Spleen (tissue), 11 donors: Measurements from ENCODE around the gene ALOXE3. TPM values are rescaled to one million over a fixed set of nuclear protein-coding genes. Genes with fewer than 3 reads are reported as not detected.

ENCODE experiments used
- DNase-seq: peaks from one replicate; pipeline ENCODE4 v3.0.0-alpha.2; 2020
- H3K27ac ChIP-seq, 8 donors: fragments of 200-600 bp; sonication (generic) in 7 of 8; 1 replicate in 4 of 8; 2 replicates in 4 of 8; pipeline versions ENCODE4 v1.5.0 to v1.8.0; 2016 to 2021; ENCODE audit warnings: inconsistent platforms in 4 of 8, mild to moderate bottlenecking in 4 of 8, moderate library complexity in 1 of 8
- H3K27me3 ChIP-seq, 7 donors: fragments of 200-600 bp; sonication (generic) in 6 of 7; replicated peaks in 1 of 7; 1 replicate in 4 of 7; 2 replicates in 3 of 7; pipeline versions ENCODE4 v1.5.0 to v1.8.0; 2016 to 2021; ENCODE audit warnings: inconsistent platforms in 3 of 7, mild to moderate bottlenecking in 1 of 7
- H3K36me3 ChIP-seq, 6 donors: fragments of 200-600 bp; sonication (generic) in 5 of 6; 1 replicate in 4 of 6; 2 replicates in 2 of 6; pipeline versions ENCODE4 v1.5.0 to v1.8.0; 2016 to 2021; ENCODE audit warnings: inconsistent platforms in 2 of 6
- H3K4me1 ChIP-seq, 6 donors: fragments of 200-600 bp; sonication (generic) in 5 of 6; 1 replicate in 3 of 6; 2 replicates in 3 of 6; pipeline versions ENCODE4 v1.5.0 to v1.8.0; 2016 to 2021; ENCODE audit warnings: inconsistent platforms in 3 of 6
- H3K4me3 ChIP-seq, 8 donors: fragments of 200-600 bp; sonication (generic) in 7 of 8; 1 replicate in 4 of 8; 2 replicates in 4 of 8; pipeline versions ENCODE4 v1.5.0 to v1.8.0; 2016 to 2021; ENCODE audit warnings: inconsistent platforms in 4 of 8, mild to moderate bottlenecking in 4 of 8, moderate library complexity in 2 of 8
- H3K9me3 ChIP-seq, 8 donors: fragments of 200-600 bp; sonication (generic) in 7 of 8; 1 replicate in 4 of 8; 2 replicates in 4 of 8; pipeline versions ENCODE4 v1.5.0 to v1.8.0; 2016 to 2021; ENCODE audit warnings: inconsistent platforms in 4 of 8
- POLR2A ChIP-seq, 3 donors: fragments of 450-650 bp; IDR thresholded peaks; one replicate each; pipeline ENCODE4 v1.5.1; 2017; ENCODE audit warnings: antibody characterized with exemption in 3 of 3, mild to moderate bottlenecking in 1 of 3
- POLR2AphosphoS5 ChIP-seq, 3 donors: sonication (generic); formaldehyde crosslinking; IDR thresholded peaks; one replicate each; pipeline ENCODE4 v1.5.1; 2017; ENCODE audit warnings: antibody characterized with exemption in 3 of 3
- WGBS, 5 donors: extraction: QIAGEN DNeasy Blood & Tissue Kit in 3 of 5; methylation state at CpG; one replicate each; pipeline versions ENCODE4 v1.1.5 to v1.1.7; 2013 to 2018; 5-methylcytosine and 5-hydroxymethylcytosine counted together
- intact Hi-C: fragments of 100-400 bp; cut with DNase I; formaldehyde crosslinking; loops from one replicate; pipeline ENCODE4 v1.15.0; 2023; ENCODE audit warnings: low total_unique reads
- polyA plus RNA-seq, 3 donors: library from polyadenylated mRNA; stranded (reverse); fragments of 200-250 nt; gene quantifications; one replicate each; pipeline ENCODE4 v1.2.1, GENCODE V29; 2013
- total RNA-seq, 7 donors: library from RNA; depleted of rRNA in 3 of 7; stranded (reverse); fragments of >200 nt in 3 of 7; fragmentation: NEBNext Ultra II Directional in 4 of 7; extraction: Animal tissue kit (Norgen Biotek cat#: 25700) in 4 of 7; gene quantifications; one replicate each; pipeline versions ENCODE4 v1.1.0 to v1.2.1, GENCODE V29; 2016 to 2021
- TF ChIP-seq, protein P1 (sequence below), 11 experiments: fragments of 200-600 bp in 7 of 11; fragments of 450-650 bp in 4 of 11; sonication (generic) in 4 of 11; IDR thresholded peaks in 8 of 11; conservative IDR thresholded peaks in 3 of 11; 1 replicate in 7 of 11; 2 replicates in 4 of 11; pipeline versions ENCODE4 v1.4.0 to v1.8.0; 2016 to 2021; ENCODE audit warnings: antibody characterized with exemption in 11 of 11, inconsistent platforms in 4 of 11, mild to moderate bottlenecking in 1 of 11
- donor health status: healthy with polysubstance abuse.
- donor health status: DM: no; HTN: no; CAD: no; lungs with moderate emphysema.
- donor health status: DM: no; HTN: no; CAD: no.
- donor health status: Bipolar disorder and iron deficiency.
- donor health status: healthy.
- donor health status: DM: no; HTN: no; CAD: no.
- donor health status: DM: yes; HTN: yes; CAD: no.

The ALOXE3 gene
- total and polyA plus RNA-seq, 10 donors = 0.03 TPM; not detected in 9

DNA sequence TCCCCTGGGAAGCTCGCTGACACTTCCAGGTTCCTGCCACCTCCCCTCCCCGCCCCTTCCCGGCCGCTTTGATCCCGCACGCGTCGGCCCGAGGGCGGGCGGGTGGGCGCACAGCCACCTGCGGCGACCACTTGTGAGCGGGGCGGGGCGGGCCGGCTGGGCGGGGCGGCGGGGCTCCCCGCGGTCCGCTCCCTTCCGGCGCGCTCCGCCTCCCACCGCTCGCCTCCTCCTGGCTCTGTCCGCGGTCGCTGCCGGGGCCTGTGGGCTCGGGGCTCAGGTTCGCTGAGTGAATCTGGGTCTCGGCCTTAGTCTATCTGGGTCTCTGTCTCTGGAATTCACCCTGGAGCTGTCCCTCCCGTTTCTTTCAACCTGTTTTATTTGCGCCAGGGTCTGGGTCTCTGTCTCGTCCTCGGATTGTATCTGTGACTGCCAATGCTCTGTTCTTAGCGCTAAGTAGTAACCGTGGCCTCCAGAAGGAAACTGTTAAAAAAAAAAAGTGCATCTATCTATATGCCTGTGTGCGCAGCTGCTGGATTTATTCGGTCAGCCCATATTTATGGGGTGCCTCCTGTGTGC lies 8.3 kb upstream of the ALOXE3 start:
- H3K4me3 ChIP-seq = peak overlapping the region; percentile 49 to 86 (median 61)
- no peaks in the 10 kb centered on the region for H3K9me3 ChIP-seq
- WGBS, 5 donors = 1% methylated on average over 17 to 45 of the region's 45 CpGs
- H3K4me1 ChIP-seq = peaks cover 44 to 62% (median 57%) of the 10 kb centered on the region in 6 donors
- peaks cover 4 to 98% (median 38%) of the 10 kb centered on the region in 7 donors for H3K27me3 ChIP-seq
- H3K36me3 ChIP-seq = no peaks in the 10 kb centered on the region
- peak overlapping the region in 7 of 8 donors; percentile 41 to 80 (median 56) for H3K27ac ChIP-seq
- intact Hi-C loops = no loop called here
- TF ChIP-seq, protein P1, sequence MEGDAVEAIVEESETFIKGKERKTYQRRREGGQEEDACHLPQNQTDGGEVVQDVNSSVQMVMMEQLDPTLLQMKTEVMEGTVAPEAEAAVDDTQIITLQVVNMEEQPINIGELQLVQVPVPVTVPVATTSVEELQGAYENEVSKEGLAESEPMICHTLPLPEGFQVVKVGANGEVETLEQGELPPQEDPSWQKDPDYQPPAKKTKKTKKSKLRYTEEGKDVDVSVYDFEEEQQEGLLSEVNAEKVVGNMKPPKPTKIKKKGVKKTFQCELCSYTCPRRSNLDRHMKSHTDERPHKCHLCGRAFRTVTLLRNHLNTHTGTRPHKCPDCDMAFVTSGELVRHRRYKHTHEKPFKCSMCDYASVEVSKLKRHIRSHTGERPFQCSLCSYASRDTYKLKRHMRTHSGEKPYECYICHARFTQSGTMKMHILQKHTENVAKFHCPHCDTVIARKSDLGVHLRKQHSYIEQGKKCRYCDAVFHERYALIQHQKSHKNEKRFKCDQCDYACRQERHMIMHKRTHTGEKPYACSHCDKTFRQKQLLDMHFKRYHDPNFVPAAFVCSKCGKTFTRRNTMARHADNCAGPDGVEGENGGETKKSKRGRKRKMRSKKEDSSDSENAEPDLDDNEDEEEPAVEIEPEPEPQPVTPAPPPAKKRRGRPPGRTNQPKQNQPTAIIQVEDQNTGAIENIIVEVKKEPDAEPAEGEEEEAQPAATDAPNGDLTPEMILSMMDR (IDR thresholded peaks at IDR 0.05 in 8 of 11, conservative IDR thresholded peaks at IDR 0.05 in 3 of 11) = no peak
- peak in 1 of 3 donors; percentile 42 for TF ChIP-seq POLR2AphosphoS5 (IDR thresholded peaks at IDR 0.05)
- no peak for TF ChIP-seq POLR2A (IDR thresholded peaks at IDR 0.05)
- DNase-seq = no peak

DNA sequence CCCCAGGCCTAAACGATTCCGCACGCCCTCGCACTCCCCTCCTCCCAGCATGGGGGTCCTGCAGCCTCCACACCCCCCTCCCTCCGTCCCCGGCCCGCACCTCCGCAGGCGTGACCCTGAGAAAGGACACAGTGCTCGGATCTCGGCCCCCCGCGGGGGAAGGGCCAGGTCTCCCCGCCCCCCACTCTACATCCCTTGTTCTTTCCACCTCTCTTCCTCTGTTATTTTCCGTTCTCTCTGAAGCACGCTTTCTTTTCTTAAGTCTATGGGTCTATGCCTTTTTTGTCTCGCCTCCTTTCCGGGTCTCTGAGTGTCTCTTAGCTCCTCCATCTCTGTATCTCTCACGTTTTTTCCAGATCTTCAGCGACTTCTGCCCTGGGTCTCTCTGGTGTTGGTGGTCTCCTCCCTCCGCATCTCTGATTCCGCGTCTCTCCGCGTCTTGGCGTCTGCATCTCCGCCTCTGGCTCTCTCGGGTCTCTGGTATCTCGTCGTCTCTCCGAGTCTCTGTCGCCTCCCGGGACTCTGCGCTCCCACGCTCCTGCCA lies 7.7 kb upstream of the ALOXE3 start:
- DNase-seq = no peak
- Histone ChIP-seq H3K27ac (peak overlapping the region in 7 of 8 donors; percentile 41 to 80 (median 56)), H3K4me3 (peak overlapping the region; percentile 49 to 86 (median 61)), H3K4me1 (peaks cover 49 to 67% (median 62%) of the 10 kb centered on the region in 6 donors), H3K9me3 (no peaks in the 10 kb centered on the region), H3K27me3 (peaks cover 4 to 100% (median 42%) of the 10 kb centered on the region in 7 donors), H3K36me3 (no peaks in the 10 kb centered on the region)
- no peak for TF ChIP-seq POLR2AphosphoS5 (IDR thresholded peaks at IDR 0.05)
- intact Hi-C loops = no loop called here
- WGBS, 5 donors = 0 to 1% (median 1%) methylated on average over 35 of the region's 35 CpGs

DNA sequence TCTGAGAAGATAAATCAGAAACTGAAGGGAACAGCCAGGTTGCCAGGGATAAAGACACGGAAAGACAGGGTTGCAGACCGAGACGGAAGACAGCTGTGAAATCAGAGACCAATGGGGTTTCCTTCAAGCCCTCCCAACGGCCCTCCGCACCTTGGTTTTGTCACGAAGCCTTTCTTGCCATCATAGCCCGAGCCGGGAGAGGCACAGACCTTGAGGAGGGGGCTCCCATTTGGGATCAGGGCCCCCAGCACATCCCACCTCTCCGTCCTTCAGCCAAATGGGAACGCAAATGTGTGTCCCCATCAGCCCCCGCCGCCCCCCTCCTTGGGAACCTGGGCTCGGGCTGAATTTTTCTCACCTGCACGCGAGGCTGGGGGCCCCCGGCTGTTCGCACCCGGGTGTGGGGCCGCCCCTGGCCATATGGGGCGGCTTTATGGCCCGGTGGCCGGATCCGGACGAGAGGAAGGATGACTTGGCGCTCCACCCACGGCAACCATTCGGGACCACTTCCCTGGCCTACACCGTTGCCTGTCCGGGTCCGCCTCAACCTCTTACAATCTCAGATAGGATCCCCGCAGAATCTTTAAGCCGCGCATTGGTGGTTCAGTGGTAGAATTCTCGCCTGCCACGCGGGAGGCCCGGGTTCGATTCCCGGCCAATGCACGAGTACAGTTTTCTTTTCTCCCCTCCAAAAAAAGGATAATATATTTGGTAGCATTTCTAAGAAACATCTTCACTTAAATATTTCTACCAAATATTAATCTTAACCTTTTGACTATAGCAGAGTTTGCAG lies 7.0 kb upstream of the ALOXE3 start:
- TF ChIP-seq POLR2A (IDR thresholded peaks at IDR 0.05) (no peak), POLR2AphosphoS5 (IDR thresholded peaks at IDR 0.05) (no peak)
- TF ChIP-seq, protein P1 (IDR thresholded peaks at IDR 0.05 in 8 of 11, conservative IDR thresholded peaks at IDR 0.05 in 3 of 11) = no peak
- DNase-seq = peak; percentile 89
- H3K27ac ChIP-seq = peak overlapping the region in 4 of 8 donors; percentile 50 to 80 (median 58)
- H3K27me3 ChIP-seq = peaks cover 4 to 100% (median 42%) of the 10 kb centered on the region in 7 donors
- 0 to 1% (median 1%) methylated on average over 27 to 40 of the region's 40 CpGs for WGBS, 5 donors
- intact Hi-C loops = no loop called here
- peak overlapping the region; percentile 49 to 86 (median 61) for H3K4me3 ChIP-seq
- no peaks in the 10 kb centered on the region for H3K9me3 ChIP-seq
- no peaks in the 10 kb centered on the region for H3K36me3 ChIP-seq
- H3K4me1 ChIP-seq = peaks cover 56 to 74% (median 69%) of the 10 kb centered on the region in 6 donors

DNA sequence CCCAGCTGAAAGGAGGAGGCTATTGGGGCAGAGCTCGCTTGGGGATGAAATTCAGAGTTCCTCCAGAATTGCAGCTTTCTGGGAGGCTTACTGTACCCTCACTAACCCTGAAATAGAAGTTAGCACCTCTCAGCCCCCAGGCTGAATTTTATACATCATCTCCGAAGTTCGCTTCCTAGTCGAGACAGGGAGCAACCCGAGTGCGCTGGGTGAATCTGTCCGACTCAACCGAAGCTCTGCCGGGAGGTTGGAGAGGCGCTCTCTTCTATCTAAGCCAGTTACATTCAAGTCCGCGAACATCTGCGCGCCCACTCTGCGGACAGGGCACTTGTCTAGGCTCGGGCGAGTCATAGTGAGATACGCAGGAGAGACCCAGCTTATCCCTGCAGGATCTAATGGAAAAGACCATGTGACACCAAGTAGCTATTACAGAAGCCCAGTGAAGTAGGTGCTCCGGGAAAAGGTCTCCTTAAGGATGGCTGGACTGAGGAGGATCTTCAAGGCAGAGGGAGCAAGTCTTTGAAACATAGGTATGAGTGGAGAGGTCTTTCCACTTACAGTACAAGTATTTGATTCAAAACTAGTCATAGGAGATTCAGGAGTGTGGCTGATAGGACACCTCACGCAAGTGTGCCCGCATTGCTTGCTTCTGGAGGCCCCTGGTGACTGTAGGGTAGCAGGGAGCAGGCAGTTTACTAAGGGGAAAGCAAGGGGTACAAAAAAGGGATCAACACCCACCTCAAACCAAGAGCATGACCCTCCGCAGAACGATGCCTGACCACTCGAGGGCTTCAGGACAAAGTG lies 6.2 kb upstream of the ALOXE3 start:
- no peak for DNase-seq
- Histone ChIP-seq H3K27me3 (peaks cover 4 to 95% (median 42%) of the 10 kb centered on the region in 7 donors), H3K4me3 (peak overlapping the region in 6 of 8 donors; percentile 9 to 86 (median 54)), H3K4me1 (peaks cover 61 to 82% (median 77%) of the 10 kb centered on the region in 6 donors), H3K36me3 (no peaks in the 10 kb centered on the region), H3K9me3 (no peaks in the 10 kb centered on the region), H3K27ac (peak overlapping the region in 1 of 8 donors; percentile 26)
- 3 to 7% (median 4%) methylated on average over 18 to 24 of the region's 24 CpGs for WGBS, 5 donors
- TF ChIP-seq, protein P1 (IDR thresholded peaks at IDR 0.05 in 8 of 11, conservative IDR thresholded peaks at IDR 0.05 in 3 of 11) = no peak
- TF ChIP-seq POLR2AphosphoS5 (IDR thresholded peaks at IDR 0.05) (no peak), POLR2A (IDR thresholded peaks at IDR 0.05) (no peak)
- intact Hi-C loops = no loop called here
